Astrocyte (in vitro differentiated cells and primary cell): Measurements from ENCODE around the gene PDGFRA. TPM values are rescaled to one million over a fixed set of nuclear protein-coding genes. Genes with fewer than 3 reads are reported as not detected.

Experiments used
- DNase-seq: peaks from one replicate; pipeline ENCODE4 v3.0.0-alpha.2; 2010; ENCODE audit warnings: low read depth
- FAIRE-seq: peaks from 2 replicates; lab custom pipeline; 2011; peaks lifted over from hg19 to GRCh38; lab: Jason Lieb, UNC
- H2AFZ ChIP-seq: 2 replicates; pipeline ENCODE4 v1.6.0; 2012; ENCODE audit warnings: low read depth, low read length, inconsistent platforms
- H3K27ac ChIP-seq: 2 replicates; pipeline ENCODE4 v1.5.1; 2011; ENCODE audit warnings: low read depth, low read length, inconsistent platforms
- H3K27me3 ChIP-seq: 2 replicates; pipeline ENCODE4 v1.6.0; 2011; ENCODE audit warnings: low read length, inconsistent platforms; ENCODE audit not compliant: insufficient read depth
- H3K36me3 ChIP-seq: 2 replicates; pipeline ENCODE4 v1.5.1; 2011; ENCODE audit warnings: low read length, inconsistent platforms; ENCODE audit not compliant: insufficient read depth
- H3K4me1 ChIP-seq: 2 replicates; pipeline ENCODE4 v1.5.1; 2011; ENCODE audit warnings: low read length, inconsistent platforms; ENCODE audit not compliant: insufficient read depth
- H3K4me2 ChIP-seq: 2 replicates; pipeline ENCODE4 v1.6.0; 2012; ENCODE audit warnings: low read length, inconsistent platforms
- H3K4me3 ChIP-seq: 2 replicates; pipeline ENCODE4 v1.5.1; 2011; ENCODE audit warnings: low read depth, mild to moderate bottlenecking, low read length, inconsistent platforms; ENCODE audit not compliant: insufficient read depth
- H3K79me2 ChIP-seq: 2 replicates; pipeline ENCODE4 v1.6.0; 2012; ENCODE audit warnings: mild to moderate bottlenecking, low read length, inconsistent platforms; ENCODE audit not compliant: insufficient read depth
- H3K9ac ChIP-seq: 2 replicates; pipeline ENCODE4 v1.6.0; 2012; ENCODE audit warnings: mild to moderate bottlenecking, low read length, inconsistent platforms
- H3K9me3 ChIP-seq: 2 replicates; pipeline ENCODE4 v1.5.1; 2012; ENCODE audit warnings: low read depth, mild to moderate bottlenecking, low read length, inconsistent platforms; ENCODE audit not compliant: insufficient read depth
- H4K20me1 ChIP-seq: 2 replicates; pipeline ENCODE4 v1.6.0; 2012; ENCODE audit warnings: low read length, inconsistent platforms; ENCODE audit not compliant: insufficient read depth
- H3K27ac Mint-ChIP-seq: one replicate; pipeline ENCODE4 v1.8.0; 2021; ENCODE audit warnings: mild to moderate bottlenecking, mixed read lengths; ENCODE audit not compliant: unreplicated experiment
- H3K27me3 Mint-ChIP-seq: one replicate; pipeline ENCODE4 v1.8.0; 2021; ENCODE audit warnings: low read depth, mixed read lengths; ENCODE audit not compliant: unreplicated experiment
- H3K36me3 Mint-ChIP-seq: one replicate; pipeline ENCODE4 v1.8.0; 2021; ENCODE audit warnings: low read depth, mixed read lengths; ENCODE audit not compliant: unreplicated experiment
- H3K4me1 Mint-ChIP-seq: one replicate; pipeline ENCODE4 v1.8.0; 2021; ENCODE audit warnings: low read depth, mixed read lengths; ENCODE audit not compliant: unreplicated experiment
- H3K4me3 Mint-ChIP-seq: one replicate; pipeline ENCODE4 v1.8.0; 2021; ENCODE audit warnings: mild to moderate bottlenecking, moderate library complexity, mixed read lengths; ENCODE audit not compliant: unreplicated experiment
- H3K9me3 Mint-ChIP-seq: one replicate; pipeline ENCODE4 v1.8.0; 2021; ENCODE audit warnings: mild to moderate bottlenecking, mixed read lengths; ENCODE audit not compliant: unreplicated experiment
- CTCF ChIP-seq: IDR thresholded peaks from 2 replicates; pipeline ENCODE4 v1.5.1; 2011; ENCODE audit warnings: low read depth, mild to moderate bottlenecking, inconsistent platforms, low read length, moderate library complexity; ENCODE audit not compliant: insufficient read depth
- EZH2 ChIP-seq: IDR thresholded peaks from 2 replicates; pipeline ENCODE4 v1.6.1; 2012; ENCODE audit warnings: mild to moderate bottlenecking, low read length, inconsistent platforms; ENCODE audit not compliant: insufficient read depth
- total RNA-seq: library from RNA; stranded (reverse); gene quantifications from 2 replicates; pipeline ENCODE4 v1.2.1, GENCODE V29; 2021

PDGFRA gene
- total RNA-seq, 1 donor from 2014 or later, result 9.2 TPM

- Mint-ChIP-seq H3K9me3 (no peaks in the 10 kb centered on the region), H3K27me3 (no peaks in the 10 kb centered on the region), H3K4me1 (peaks cover 7% of the 10 kb centered on the region), H3K27ac (no peak overlapping the region), H3K4me3 (no peak overlapping the region), H3K36me3 (no peaks in the 10 kb centered on the region)
- no peaks in the 10 kb centered on the region for H3K79me2 ChIP-seq
- TF ChIP-seq EZH2, result no peak
- TF ChIP-seq CTCF, result no peak
- H3K36me3 ChIP-seq, result no peaks in the 10 kb centered on the region
- no peak overlapping the region for H3K9ac ChIP-seq
- no peaks in the 10 kb centered on the region for H4K20me1 ChIP-seq
- FAIRE-seq, result no peak
- H3K4me1 ChIP-seq, result no peaks in the 10 kb centered on the region
- H3K4me3 ChIP-seq, result no peak overlapping the region
- H3K27me3 ChIP-seq, result no peaks in the 10 kb centered on the region
- no peak overlapping the region for H3K4me2 ChIP-seq
- H2AFZ ChIP-seq, result no peak overlapping the region
- no peak for DNase-seq
- no peaks in the 10 kb centered on the region for H3K9me3 ChIP-seq
- no peak overlapping the region for H3K27ac ChIP-seq
Observed at GRCh38 chr4:54185866-54186265, 43.2 kb upstream of the PDGFRA start.

- peaks cover 7% of the 10 kb centered on the region for H3K4me1 Mint-ChIP-seq
- DNase-seq, result no peak
- Histone ChIP-seq H3K9me3 (no peaks in the 10 kb centered on the region), H3K4me2 (no peak overlapping the region), H3K36me3 (no peaks in the 10 kb centered on the region), H3K4me1 (no peaks in the 10 kb centered on the region), H3K27ac (no peak overlapping the region), H3K9ac (no peak overlapping the region), H2AFZ (no peak overlapping the region), H4K20me1 (no peaks in the 10 kb centered on the region), H3K79me2 (no peaks in the 10 kb centered on the region), H3K27me3 (no peaks in the 10 kb centered on the region), H3K4me3 (no peak overlapping the region)
- no peaks in the 10 kb centered on the region for H3K36me3 Mint-ChIP-seq
- no peak overlapping the region for H3K27ac Mint-ChIP-seq
- no peak for FAIRE-seq
- H3K27me3 Mint-ChIP-seq, result no peaks in the 10 kb centered on the region
- H3K4me3 Mint-ChIP-seq, result no peak overlapping the region
- no peaks in the 10 kb centered on the region for H3K9me3 Mint-ChIP-seq
- TF ChIP-seq EZH2, result no peak
Observed at GRCh38 chr4:54186371-54186770, 42.7 kb upstream of the PDGFRA start.

- no peaks in the 10 kb centered on the region for H3K79me2 ChIP-seq
- H3K9me3 ChIP-seq, result no peaks in the 10 kb centered on the region
- FAIRE-seq, result no peak
- no peak overlapping the region for H3K27ac Mint-ChIP-seq
- no peaks in the 10 kb centered on the region for H3K27me3 ChIP-seq
- no peaks in the 10 kb centered on the region for H3K36me3 ChIP-seq
- no peak overlapping the region for H3K27ac ChIP-seq
- H3K4me3 ChIP-seq, result no peak overlapping the region
- TF ChIP-seq EZH2 (no peak), CTCF (no peak)
- no peak overlapping the region for H3K4me2 ChIP-seq
- DNase-seq, result no peak
- H2AFZ ChIP-seq, result no peak overlapping the region
- peaks cover 7% of the 10 kb centered on the region for H3K4me1 Mint-ChIP-seq
- H3K9me3 Mint-ChIP-seq, result no peaks in the 10 kb centered on the region
- no peaks in the 10 kb centered on the region for H3K4me1 ChIP-seq
- H4K20me1 ChIP-seq, result no peaks in the 10 kb centered on the region
- no peak overlapping the region for H3K4me3 Mint-ChIP-seq
- no peaks in the 10 kb centered on the region for H3K27me3 Mint-ChIP-seq
- no peaks in the 10 kb centered on the region for H3K36me3 Mint-ChIP-seq
- H3K9ac ChIP-seq, result no peak overlapping the region
Observed at GRCh38 chr4:54187148-54187547, 41.9 kb upstream of the PDGFRA start.
